ENCODE measurements around the gene AZGP1.
A peak's percentile ranks its signal among the peaks of the same experiment; 100 is the strongest.
"Not testable (repeated sequence)": the region's sequence is repeated elsewhere in the genome, so short reads cannot be mapped to it uniquely, and the experiment has no call there.

Gene AZGP1

DNA sequence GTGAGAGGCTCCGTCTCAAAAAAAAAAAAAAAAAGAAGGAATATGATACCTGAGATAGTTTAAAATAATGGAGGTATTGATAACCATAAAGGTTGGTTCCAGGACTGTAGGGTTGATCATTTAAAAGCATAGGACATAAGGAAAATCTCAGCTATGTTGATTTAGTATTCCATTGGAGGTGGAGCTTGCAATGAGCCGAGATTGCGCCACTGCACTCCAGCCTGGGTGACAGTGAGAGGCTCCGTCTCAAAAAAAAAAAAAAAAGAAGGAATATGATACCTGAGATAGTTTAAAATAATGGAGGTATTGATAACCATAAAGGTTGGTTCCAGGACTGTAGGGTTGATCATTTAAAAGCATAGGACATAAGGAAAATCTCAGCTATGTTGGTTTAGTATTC, 23.2 kb downstream of the AZGP1 start:
- DNase-seq (ENCODE audit: low read depth in 2 of 2, low spot score in 1 of 2), result not testable (repeated sequence)

- DNase-seq (ENCODE audit: low read depth in 2 of 2, low spot score in 1 of 2), result not testable (repeated sequence)
These were observed 25.0 kb downstream of the AZGP1 start for GRCh38 chr7:99950819-99951218.

GRCh38 chr7:99949645-99950228, 26.1 kb downstream of the AZGP1 start:
- no peak for DNase-seq (ENCODE audit: low read depth in 2 of 2, low spot score in 1 of 2)

DNA sequence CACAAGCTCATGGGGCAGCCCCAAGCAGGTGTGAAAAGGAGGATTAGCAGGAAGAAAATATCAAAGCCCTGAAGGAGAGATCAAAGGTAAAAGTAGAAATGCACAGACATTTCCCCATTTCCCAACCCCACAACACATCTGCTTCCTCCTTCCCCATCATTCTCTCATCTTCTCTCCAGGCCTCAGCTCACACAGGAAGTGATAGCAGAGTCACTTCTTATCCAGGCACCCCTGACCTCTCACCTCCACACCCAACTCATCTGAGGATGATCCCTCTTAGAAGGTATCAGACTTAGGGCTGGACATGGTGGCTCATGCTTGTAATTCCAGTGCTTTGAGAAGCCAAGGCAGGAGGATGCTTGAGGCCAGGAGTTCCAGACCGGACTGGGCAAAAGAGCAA, 28.2 kb downstream of the AZGP1 start:
- DNase-seq (ENCODE audit: low read depth in 2 of 2, low spot score in 1 of 2), result no peak

DNA sequence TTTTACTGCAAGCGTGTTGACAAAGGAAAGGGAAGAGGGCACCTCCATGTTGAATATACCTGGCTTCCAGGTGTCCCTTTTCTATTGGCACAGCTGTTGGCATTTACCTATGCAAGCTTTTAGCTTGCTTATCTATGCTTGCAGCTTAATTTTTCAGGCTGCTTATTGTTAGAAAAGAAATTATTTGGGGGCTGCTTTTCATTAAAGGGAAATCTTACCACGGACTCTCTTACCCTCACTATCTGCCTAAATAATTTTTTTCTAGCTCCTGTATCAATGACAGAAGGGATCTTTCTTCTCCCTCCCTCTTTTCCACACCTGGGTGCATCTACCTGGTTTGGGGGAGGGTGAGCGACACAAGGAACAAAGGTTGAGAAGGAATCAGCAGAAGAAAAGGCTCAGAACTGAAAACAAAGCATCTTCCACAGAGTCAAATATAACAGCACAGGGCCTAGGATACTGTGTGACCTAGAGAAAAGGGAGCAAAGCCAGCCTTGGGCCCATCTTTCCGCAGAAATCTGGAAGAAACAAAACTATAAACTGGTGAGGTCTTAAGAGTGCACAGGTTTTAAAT, 31.2 kb downstream of the AZGP1 start:
- no peak for DNase-seq (ENCODE audit: low read depth in 2 of 2, low spot score in 1 of 2)

- no peak for DNase-seq (ENCODE audit: low read depth in 2 of 2, low spot score in 1 of 2)
These were observed 32.0 kb downstream of the AZGP1 start for GRCh38 chr7:99943641-99944496.

GRCh38 chr7:99938296-99938695, 37.5 kb downstream of the AZGP1 start:
- no peak for DNase-seq (ENCODE audit: low read depth in 2 of 2, low spot score in 1 of 2)

DNA sequence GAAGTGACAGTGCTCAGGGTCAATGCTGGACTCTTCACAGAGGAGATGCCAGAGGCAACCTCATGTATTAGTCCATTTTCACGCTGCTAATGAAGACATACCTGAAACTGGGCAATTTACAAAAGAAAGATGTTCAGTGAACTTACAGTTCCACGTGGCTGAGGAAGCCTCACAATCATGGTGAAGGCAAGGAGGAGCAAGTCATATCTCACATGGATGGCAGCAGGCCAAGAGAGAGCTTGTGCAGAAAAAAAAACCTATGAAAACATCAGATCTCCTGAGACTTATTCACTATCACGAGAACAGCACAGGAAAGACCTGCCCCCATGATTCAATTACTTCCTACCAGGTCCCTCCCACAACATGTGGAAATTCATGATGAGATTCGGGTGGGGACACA, 40.8 kb downstream of the AZGP1 start:
- not testable (repeated sequence) for DNase-seq (ENCODE audit: low read depth in 2 of 2, low spot score in 1 of 2)

- DNase-seq (ENCODE audit: low read depth in 2 of 2, low spot score in 1 of 2), result no peak
These were observed 45.5 kb downstream of the AZGP1 start for GRCh38 chr7:99930376-99930775.

- DNase-seq (ENCODE audit: low read depth in 2 of 2, low spot score in 1 of 2), result no peak
These were observed 46.1 kb downstream of the AZGP1 start for GRCh38 chr7:99929730-99930053.

GRCh38 chr7:99928994-99929729, 46.7 kb downstream of the AZGP1 start, which contains the start of gene GJC3:
GJC3 (minus strand) TSS chr7:99929620; CDS start chr7:99929620, 0 bp downstream.
- no peak for DNase-seq (ENCODE audit: low read depth in 2 of 2, low spot score in 1 of 2)

- DNase-seq (ENCODE audit: low read depth in 2 of 2, low spot score in 1 of 2), result no peak
These were observed 47.6 kb downstream of the AZGP1 start for GRCh38 chr7:99928188-99928587.

DNA sequence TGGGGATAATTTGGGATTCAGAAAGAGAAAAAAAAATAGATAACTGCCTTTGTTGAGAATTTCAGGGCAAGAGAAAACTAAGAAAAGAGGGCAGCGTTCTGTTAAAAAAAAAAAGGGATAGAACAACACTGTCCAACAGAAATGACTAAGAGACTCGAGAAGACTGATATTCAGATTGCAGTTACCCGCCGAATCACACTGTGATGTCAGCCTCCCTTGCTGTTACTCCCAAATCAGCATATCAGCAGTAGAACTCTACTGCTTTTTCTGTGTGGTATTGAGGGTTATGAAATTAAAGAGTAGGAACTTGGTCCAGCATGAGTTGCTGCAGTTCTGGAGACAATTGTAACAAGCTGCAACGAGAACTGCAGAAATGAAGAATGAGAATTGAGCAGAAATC, 48.3 kb downstream of the AZGP1 start:
- no peak for DNase-seq (ENCODE audit: low read depth in 2 of 2, low spot score in 1 of 2)

GRCh38 chr7:99926321-99926720, 49.5 kb downstream of the AZGP1 start:
- DNase-seq (ENCODE audit: low read depth in 2 of 2, low spot score in 1 of 2), result no peak

- no peak for DNase-seq (ENCODE audit: low read depth in 2 of 2, low spot score in 1 of 2)
These were observed 52.6 kb downstream of the AZGP1 start for GRCh38 chr7:99923200-99923599.

DNA sequence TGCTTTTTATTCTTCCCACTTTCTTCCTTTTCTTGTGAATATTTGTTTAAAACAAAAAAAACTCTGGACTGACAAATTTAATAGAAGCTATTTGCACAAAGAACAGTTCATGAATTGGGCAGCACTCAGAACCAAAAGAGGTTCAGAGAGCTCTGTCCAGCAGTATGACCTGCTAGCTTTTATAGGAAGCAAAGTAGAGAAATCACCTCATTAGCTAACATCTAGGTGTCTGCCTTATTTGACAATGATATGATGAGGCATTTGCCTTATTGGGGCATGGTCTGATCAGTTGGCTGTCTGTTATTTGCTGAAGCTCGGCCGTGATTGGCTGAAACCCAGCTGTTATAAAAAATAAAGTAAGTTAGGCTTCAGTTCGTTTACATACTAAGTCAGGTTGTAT, 55.7 kb downstream of the AZGP1 start:
- DNase-seq (ENCODE audit: low read depth in 2 of 2, low spot score in 1 of 2), result no peak

- DNase-seq (ENCODE audit: low read depth in 2 of 2, low spot score in 1 of 2), result no peak
These were observed 56.1 kb downstream of the AZGP1 start for GRCh38 chr7:99919814-99920112.

- DNase-seq (ENCODE audit: low read depth in 2 of 2, low spot score in 1 of 2), result peak; percentile 73 to 79
These were observed 56.6 kb downstream of the AZGP1 start, which contains the start of gene TRIM4 for GRCh38 chr7:99918959-99919813. TRIM4 (minus strand) TSS chr7:99919530; CDS start chr7:99919401, 129 bp downstream.

All from stimulated activated CD8-positive, alpha-beta memory T cell treated with anti-CD3 and anti-CD28 coated beads, Interleukin-4, amount 100 ng/mL, for 4 hours (primary cell).